Panc1 (cell line): ENCODE data around the gene KCNQ1. TPM values are rescaled to one million over a fixed set of nuclear protein-coding genes. Genes with fewer than 3 reads are reported as not detected.

ENCODE experiments used
- ATAC-seq: fragments of 200-7000 bp; cut with Tn5 transposase; 2 replicates; pipeline ENCODE4 v1.9.1; 2020; ENCODE audit warnings: mild to moderate bottlenecking, moderate library complexity
- BruUV-seq: library from RNA; stranded (reverse); fragments of 400-500 nt; replicated peaks from 2 replicates; lab custom pipeline; 2021; lab: Mats Ljungman, UMichigan
- CTCF ChIA-PET: fragments of 300-600 bp; sonication (Branson Sonifier 250); formaldehyde crosslinking; loops from one replicate; lab custom pipeline; 2022; ENCODE audit warnings: antibody characterized with exemption; lab: Charles Lee
- POLR2A ChIA-PET: fragments of 300-600 bp; sonication (Branson Sonifier 250); formaldehyde crosslinking; loops from one replicate; lab custom pipeline; 2022; ENCODE audit warnings: antibody characterized with exemption; lab: Charles Lee
- DNase-seq: peaks from one replicate; pipeline ENCODE4 v3.0.0-alpha.2; 2010; ENCODE audit warnings: low read depth, low spot score
- H3K27ac ChIP-seq: 2 replicates; pipeline ENCODE4 v1.5.1; 2011; ENCODE audit warnings: mild to moderate bottlenecking, low read length, inconsistent platforms
- H3K27me3 ChIP-seq: fragments of 200-500 bp; sonication (Bioruptor generic); 2 replicates; pipeline ENCODE4 v1.6.0; 2014; ENCODE audit warnings: low read length, inconsistent platforms; ENCODE audit not compliant: control insufficient read depth, insufficient read depth
- H3K36me3 ChIP-seq: fragments of 200-500 bp; sonication (Bioruptor generic); 2 replicates; pipeline ENCODE4 v1.5.1; 2014; ENCODE audit warnings: inconsistent platforms, mild to moderate bottlenecking, low read length, moderate library complexity; ENCODE audit not compliant: control insufficient read depth, insufficient read depth
- H3K4me1 ChIP-seq: 2 replicates; pipeline ENCODE4 v1.5.1; 2011; ENCODE audit warnings: inconsistent platforms, mild to moderate bottlenecking, low read length, moderate library complexity; ENCODE audit not compliant: control insufficient read depth, insufficient read depth
- H3K4me3 ChIP-seq, 2 experiments: 2 replicates each; pipeline ENCODE4 v1.5.1; 2011 to 2012; ENCODE audit warnings: low read depth in 2 of 2, low read length in 2 of 2, mild to moderate bottlenecking in 2 of 2, inconsistent platforms in 1 of 2, moderate library complexity in 1 of 2
- H3K9me3 ChIP-seq: fragments of 200-500 bp; sonication (Bioruptor generic); 2 replicates; pipeline ENCODE4 v1.5.1; 2014; ENCODE audit warnings: low read depth, mild to moderate bottlenecking, inconsistent platforms, low read length, moderate library complexity; ENCODE audit not compliant: control insufficient read depth, insufficient read depth
- CTCF ChIP-seq: fragments of 450-650 bp; IDR thresholded peaks from 2 replicates; pipeline ENCODE4 v1.5.1; 2017; ENCODE audit warnings: mild to moderate bottlenecking
- POLR2AphosphoS5 ChIP-seq: IDR thresholded peaks from 2 replicates; pipeline ENCODE4 v1.6.1; 2012; ENCODE audit warnings: mild to moderate bottlenecking, low read depth, low read length, moderate library complexity
- REST ChIP-seq, 2 experiments: IDR thresholded peaks; 2 replicates each; pipeline ENCODE4 v1.6.1; 2011 to 2012; ENCODE audit warnings: low read depth in 2 of 2, control low read depth in 1 of 2, low read length in 1 of 2, mild to moderate bottlenecking in 1 of 2, moderate library complexity in 1 of 2; ENCODE audit not compliant: insufficient read depth in 1 of 2
- SIN3A ChIP-seq: IDR thresholded peaks from 2 replicates; pipeline ENCODE4 v1.6.1; 2012; ENCODE audit warnings: low read depth, mild to moderate bottlenecking, low read length, moderate library complexity, borderline replicate concordance; ENCODE audit not compliant: insufficient read depth
- TCF7L2 ChIP-seq: IDR thresholded peaks from 2 replicates; pipeline ENCODE4 v1.6.1; 2011; ENCODE audit warnings: mild to moderate bottlenecking, low read depth, low read length, inconsistent platforms
- in situ Hi-C: cut with HindIII; loops from 2 replicates; pipeline ENCODE4 v1.10.0; 2016; ENCODE audit warnings: low sequenced_read_pairs, low pct_unique_long_range_greater_than_20kb
- intact Hi-C: fragments of 100-400 bp; cut with micrococcal nuclease; formaldehyde crosslinking; loops from one replicate; pipeline ENCODE4 v1.10.0; 2022; ENCODE audit not compliant: unreplicated experiment
- total RNA-seq: library from RNA; stranded (reverse); gene quantifications from one replicate; pipeline ENCODE4 v1.2.1, GENCODE V29; 2021; ENCODE audit not compliant: unreplicated experiment

KCNQ1 gene
- total RNA-seq, 1 experiment from 2014 or later, result 1.0 TPM

- TF ChIP-seq POLR2AphosphoS5 (no peak), SIN3A (no peak)
- in situ Hi-C loops, result no loop called here
- DNase-seq, result no peak
- H3K4me1 ChIP-seq, result peaks cover 9% of the 10 kb centered on the region
- H3K27me3 ChIP-seq, result no peaks in the 10 kb centered on the region
- BruUV-seq, result no TSS peak
- intact Hi-C loops, result no loop called here
- no peak overlapping the region for H3K27ac ChIP-seq
- H3K4me3 ChIP-seq, result no peak overlapping the region
- ChIA-PET CTCF (no interaction called here), POLR2A (no interaction called here)
- no peaks in the 10 kb centered on the region for H3K36me3 ChIP-seq
- ATAC-seq, result no peak
- no peaks in the 10 kb centered on the region for H3K9me3 ChIP-seq
Observed at GRCh38 chr11:2746401-2747247, 301.8 kb downstream of the KCNQ1 start.

- no peak for TF ChIP-seq CTCF
- no peak for TF ChIP-seq SIN3A
- no peak for TF ChIP-seq POLR2AphosphoS5
- no peak for TF ChIP-seq REST (IDR thresholded peaks at IDR 0.05; ENCODE audit: insufficient read depth in 1 of 2, low read depth in 2 of 2, low read length in 1 of 2)
- no peak for TF ChIP-seq TCF7L2
- CTCF ChIA-PET, result no interaction called here
- in situ Hi-C loops, result no loop called here
Observed at GRCh38 chr11:2747248-2748027, 302.6 kb downstream of the KCNQ1 start.

More at GRCh38 chr11:2747248-2748027, 302.6 kb downstream of the KCNQ1 start:
- intact Hi-C loops, result no loop called here
- H3K9me3 ChIP-seq, result no peaks in the 10 kb centered on the region
- peaks cover 1% of the 10 kb centered on the region; the same call in 1 of the 2 replicates for H3K4me1 ChIP-seq
- no TSS peak for BruUV-seq
- H3K36me3 ChIP-seq, result no peaks in the 10 kb centered on the region
- H3K4me3 ChIP-seq, result no peak overlapping the region
- DNase-seq (no peak), ATAC-seq (no peak)
- no peak overlapping the region for H3K27ac ChIP-seq
- no peaks in the 10 kb centered on the region for H3K27me3 ChIP-seq
- POLR2A ChIA-PET, result no interaction called here
